NCI-H226 (cell line): ENCODE data around the gene BAHD1.

ENCODE experiments used
- DNase-seq: peaks from one replicate; pipeline ENCODE4 v3.0.0-alpha.2; 2015

BAHD1 gene

DNA sequence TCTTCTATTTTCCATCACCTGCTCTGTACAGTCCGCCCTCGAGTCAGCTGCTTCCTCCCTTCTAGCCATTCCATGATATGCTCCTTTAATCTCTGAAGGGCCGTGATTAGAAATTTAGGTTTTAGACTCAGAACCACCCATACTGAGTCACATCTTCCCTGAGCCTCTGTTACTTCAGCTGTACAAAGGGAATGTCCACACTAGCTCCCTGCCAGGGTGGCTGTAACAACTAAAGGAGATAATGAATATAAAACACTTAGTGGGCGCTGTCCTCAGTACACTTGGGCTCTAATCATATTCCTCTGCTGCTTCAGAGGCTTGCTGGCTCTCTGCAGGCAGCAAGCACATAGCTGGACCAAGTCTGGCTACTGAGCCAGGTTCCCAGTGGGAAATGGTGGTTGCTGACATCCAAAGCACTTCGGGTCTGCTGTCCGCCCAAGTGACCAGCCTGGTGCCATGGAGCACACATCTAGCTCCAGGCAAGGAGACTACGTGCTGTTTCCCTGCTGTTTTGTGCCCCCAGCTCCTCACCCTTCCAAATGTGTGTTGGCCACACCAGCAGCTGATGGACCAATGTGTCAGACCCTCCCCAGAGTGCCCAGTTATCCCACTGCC lies 29.1 kb downstream of the BAHD1 start:
- DNase-seq, result no peak

DNA sequence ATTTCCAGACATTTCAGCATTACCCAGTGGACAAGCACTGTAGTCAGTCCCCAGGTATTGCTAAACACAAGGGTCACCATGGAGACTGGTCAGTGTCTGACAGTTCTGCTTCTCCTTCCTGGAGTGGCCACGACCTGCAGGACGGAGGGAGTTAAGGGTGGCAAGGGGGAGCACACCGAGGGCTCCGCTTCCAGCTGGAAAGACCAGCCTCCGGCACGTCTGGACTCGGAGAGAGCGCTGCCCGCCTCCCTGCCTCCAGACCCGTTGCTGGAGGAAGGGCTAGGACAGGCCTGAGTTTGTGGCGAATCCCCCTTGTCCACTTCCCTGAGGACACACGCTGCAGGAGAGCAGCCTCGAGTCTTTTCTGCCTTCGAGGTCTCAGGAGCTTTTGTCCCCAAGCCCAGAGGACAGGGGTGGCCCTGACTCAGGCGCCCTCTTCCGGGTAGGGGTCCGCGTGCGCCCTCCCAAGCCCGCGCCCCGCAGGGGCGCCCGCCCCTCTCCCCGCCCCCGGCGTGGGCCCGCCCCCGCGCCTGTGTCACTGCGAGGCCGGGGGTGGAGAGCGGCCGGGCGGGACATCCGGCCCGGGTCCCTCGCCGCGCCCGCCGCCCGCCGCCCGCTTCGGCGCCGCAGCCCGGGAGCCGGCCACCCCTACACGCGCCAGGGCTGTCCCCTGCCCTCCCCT lies 29.8 kb downstream of the BAHD1 start, which contains the start of gene CHST14:
Gene CHST14 (plus strand): TSS at position 562 of the 682 bp plus-strand sequence. CDS start 230 bp downstream, outside the sequence.
- DNase-seq, result no peak

DNA sequence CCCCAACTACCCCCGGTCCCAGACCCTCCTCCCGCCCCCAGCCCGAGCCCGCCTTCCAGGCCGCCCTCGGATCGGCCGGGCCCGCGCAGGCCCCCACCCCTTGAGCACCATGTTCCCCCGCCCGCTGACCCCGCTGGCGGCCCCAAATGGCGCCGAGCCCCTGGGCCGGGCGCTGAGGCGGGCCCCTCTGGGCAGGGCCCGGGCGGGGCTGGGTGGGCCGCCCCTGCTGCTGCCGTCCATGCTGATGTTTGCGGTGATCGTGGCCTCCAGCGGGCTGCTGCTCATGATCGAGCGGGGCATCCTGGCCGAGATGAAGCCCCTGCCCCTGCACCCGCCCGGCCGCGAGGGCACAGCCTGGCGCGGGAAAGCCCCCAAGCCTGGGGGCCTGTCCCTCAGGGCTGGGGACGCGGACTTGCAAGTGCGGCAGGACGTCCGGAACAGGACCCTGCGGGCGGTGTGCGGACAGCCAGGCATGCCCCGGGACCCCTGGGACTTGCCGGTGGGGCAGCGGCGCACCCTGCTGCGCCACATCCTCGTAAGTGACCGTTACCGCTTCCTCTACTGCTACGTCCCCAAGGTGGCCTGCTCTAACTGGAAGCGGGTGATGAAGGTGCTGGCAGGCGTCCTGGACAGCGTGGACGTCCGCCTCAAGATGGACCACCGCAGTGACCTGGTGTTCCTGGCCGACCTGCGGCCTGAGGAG lies 30.5 kb downstream of the BAHD1 start:
- no peak for DNase-seq

DNA sequence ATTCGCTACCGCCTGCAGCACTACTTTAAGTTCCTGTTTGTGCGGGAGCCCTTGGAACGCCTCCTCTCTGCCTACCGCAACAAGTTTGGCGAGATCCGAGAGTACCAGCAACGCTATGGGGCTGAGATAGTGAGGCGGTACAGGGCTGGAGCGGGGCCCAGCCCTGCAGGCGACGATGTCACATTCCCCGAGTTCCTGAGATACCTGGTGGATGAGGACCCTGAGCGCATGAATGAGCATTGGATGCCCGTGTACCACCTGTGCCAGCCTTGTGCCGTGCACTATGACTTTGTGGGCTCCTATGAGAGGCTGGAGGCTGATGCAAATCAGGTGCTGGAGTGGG lies 31.0 kb downstream of the BAHD1 start:
- no peak for DNase-seq

DNA sequence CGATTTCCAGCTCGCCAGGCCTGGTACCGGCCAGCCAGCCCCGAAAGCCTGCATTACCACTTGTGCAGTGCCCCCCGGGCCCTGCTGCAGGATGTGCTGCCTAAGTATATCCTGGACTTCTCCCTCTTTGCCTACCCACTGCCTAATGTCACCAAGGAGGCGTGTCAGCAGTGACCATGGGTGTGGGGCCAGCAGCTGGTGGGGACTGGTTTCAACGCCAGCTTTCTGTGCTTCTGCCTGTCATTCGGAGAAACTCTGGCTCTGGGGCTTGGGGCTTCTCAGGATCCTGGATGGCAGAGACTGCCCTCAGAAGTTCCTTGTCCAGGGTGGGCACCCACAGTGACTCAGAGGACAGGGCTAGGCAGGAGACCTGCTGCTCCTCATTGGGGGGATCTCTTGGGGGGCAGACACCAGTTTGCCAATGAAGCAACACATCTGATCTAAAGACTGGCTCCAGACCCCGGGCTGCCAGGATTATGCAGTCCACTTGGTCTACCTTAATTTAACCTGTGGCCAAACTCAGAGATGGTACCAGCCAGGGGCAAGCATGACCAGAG lies 31.5 kb downstream of the BAHD1 start:
- no peak for DNase-seq

DNA sequence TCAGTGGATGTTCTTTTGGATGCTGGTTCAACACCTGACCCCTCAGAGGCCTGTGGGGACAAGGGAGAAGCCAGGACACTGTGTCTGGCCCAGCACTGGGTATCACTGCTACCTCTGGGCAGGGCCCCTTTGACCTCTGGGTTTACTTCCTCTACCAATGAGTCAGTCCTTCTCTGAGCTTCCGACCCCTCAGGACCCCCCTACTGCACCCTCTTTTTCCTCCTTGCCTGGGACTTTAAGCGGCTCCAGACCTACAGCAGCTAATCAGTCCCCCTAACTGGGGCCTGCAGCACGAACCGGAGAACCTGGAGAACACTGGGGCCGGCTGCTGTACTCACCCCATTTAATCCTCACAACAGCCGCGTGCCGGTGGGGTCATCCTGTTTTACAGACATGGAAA lies 33.8 kb downstream of the BAHD1 start:
- no peak for DNase-seq

DNA sequence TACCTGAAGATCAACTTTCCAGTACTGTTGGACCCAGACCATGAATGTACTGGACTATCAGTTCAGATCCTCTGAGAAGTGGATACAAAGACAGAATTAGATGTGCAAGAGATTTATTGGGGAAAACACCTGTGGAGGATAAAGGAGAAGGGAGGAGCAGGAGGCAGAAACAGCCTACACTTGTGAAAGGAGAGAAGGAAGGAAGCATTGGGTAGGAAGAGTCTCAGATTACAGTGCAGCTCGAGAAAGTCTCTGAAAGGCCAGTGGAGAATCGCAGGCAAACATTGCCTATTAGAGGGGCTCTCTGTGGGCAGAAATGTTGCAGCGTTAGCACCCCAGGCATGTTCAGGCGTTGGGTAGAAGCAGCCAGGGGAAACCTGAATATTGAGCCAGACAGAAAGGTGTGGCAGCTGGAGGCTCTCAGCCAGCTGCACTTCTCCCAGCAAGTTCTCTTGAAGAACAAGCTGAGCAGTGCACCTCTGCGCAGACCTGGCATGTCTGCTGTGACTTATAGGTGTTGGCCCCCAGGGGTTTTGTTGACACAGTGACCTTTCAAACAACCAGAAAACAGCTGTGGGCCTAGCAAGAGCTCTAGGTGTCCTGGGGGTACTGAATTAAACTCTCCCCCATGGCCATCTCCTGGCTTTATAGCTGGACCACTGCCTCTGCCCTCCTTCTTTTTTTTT lies 37.0 kb downstream of the BAHD1 start:
- DNase-seq, result no peak

DNA sequence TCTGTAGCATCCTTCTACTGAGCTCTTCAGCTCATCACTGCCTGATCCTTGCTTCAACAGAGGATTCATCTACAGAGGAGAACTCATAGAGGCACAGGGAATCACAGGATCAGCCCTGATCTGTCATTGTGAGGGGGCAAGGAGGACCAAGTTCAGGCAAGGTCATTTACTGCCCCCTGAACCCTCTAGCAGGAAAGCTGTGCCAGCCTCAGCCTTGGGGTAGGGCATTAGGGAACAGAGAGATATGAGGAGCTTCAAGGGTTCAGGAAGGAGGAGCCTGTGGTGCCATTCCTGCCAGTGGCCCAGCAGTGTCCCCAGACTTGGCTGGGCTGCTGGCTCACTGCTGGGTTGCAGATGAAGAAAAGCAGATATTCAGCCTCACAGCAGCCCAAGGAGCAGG lies 38.3 kb downstream of the BAHD1 start:
- DNase-seq, result no peak

DNA sequence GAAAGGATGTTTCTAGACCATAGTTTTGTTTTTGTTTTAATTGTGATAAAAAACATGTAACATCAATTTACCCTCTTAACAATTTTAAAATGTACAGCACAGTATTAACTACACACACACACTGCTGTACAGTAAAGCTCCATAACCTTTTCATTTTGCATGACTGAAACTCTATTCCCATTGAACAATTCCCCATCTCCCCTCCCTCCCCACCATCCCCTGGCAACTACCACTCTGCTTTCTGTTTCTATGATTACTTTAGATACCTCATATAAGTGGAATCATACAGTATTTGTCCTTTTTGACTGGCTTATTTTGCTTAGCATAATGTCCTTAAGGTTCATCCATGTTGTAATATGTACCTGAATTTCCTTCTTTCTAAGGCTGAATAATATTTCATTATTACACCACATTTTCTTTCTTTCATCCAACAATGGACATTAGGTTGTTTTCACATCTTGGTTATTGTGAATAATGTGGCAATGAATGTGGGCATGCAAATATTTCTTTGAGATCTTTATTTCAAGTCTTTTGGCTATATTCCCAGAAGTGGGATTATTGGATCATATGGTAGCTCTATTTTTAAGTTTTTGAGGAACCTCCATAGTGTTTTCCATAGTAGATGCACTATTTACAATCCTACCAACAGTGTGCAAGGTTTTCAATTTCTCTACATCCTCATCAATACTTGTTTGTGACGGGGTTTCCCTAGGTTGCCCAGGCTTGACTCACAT lies 40.8 kb downstream of the BAHD1 start:
- DNase-seq, result no peak

DNA sequence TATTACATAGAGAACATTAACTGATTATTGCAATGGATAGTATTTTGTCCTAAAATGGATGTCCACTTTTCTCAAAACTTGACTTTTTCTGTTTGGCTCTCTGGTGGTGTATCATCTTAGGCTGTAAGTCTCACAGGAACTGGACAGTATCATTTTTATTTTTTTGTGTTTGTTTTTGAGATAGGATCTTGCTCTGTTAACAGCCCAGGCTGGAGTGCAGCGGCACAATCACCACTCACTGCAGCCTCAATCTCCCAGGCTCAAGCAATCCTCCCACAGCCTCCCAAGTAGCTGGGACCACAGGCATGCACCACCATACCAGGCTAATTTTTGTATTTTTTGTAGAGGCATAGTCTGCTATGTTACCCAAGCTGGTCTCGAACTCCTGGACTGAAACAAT lies 43.2 kb downstream of the BAHD1 start:
- DNase-seq, result no peak

DNA sequence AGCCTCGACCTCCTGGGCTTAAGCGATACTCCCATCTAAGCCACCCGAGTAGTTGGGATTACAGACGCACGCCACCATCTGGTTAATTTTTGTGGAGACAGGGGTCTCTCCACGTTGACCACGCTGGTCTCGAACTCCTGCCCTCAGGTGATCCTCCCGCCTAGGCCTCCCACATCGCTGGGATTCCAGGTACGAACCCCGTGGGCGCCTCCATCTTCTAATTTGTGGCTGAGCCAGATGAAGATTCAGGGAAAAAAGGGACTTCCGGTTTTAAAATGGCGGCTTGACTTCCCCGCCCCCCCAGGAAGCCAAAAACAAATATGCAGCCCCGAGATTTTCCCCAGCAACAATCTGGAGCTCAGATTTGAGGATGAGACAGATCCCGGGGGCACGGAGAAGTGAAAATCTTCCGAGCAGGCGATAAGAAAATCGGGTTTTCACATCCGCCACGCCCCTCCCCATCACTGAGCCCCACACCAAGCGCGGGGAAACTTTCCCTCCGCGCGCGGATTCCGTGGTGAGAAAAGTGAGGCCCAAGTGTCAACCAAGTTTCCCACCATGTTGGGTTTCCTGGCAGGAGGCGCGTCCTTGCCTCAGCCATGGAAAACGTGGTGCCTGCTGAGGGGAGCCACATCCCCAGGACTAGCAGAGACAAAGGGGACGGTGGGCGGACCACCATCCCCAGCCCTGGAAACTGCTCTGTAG lies 45.5 kb downstream of the BAHD1 start:
- DNase-seq, result no peak

DNA sequence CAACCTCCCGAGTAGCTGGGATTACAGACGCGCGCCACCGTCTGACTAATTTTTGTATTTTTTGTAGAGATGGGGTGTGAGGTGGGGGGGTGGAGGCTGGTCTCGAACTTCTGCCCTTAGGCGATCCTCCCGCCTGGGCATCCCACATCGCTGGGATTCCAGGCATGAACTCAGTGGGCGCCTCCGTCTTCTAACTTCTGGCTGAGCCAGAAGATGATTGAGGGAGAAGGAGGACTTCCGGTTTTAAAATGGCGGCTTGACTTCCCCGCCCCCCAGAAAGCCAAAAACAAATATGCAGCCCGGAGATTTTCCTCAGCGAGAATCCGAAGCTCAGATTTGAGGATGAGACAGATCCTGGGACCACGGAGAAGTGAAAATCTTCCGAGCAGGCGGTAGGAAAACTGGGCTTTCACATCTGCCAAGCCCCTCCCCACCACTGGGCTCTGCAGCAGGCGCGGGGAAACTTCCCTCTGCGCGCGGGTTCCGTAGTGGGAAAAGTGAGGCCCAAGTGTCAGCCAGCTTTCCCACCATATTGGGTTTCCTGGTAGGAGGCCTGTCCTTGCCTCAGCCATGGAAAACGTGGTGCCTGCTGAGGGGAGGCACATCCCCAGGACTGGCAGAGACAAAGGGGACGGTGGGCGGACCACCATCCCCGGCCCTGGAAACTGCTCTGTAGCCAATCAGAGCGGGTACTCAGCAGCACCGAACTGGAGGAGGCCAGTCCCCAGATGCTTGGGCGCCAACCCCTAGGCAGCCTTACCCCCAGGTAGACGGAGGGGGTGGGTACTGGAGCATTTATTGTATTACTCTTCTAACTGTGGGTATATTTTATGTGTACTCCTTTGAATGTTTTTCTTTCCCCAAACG lies 47.3 kb downstream of the BAHD1 start:
- no peak for DNase-seq

DNA sequence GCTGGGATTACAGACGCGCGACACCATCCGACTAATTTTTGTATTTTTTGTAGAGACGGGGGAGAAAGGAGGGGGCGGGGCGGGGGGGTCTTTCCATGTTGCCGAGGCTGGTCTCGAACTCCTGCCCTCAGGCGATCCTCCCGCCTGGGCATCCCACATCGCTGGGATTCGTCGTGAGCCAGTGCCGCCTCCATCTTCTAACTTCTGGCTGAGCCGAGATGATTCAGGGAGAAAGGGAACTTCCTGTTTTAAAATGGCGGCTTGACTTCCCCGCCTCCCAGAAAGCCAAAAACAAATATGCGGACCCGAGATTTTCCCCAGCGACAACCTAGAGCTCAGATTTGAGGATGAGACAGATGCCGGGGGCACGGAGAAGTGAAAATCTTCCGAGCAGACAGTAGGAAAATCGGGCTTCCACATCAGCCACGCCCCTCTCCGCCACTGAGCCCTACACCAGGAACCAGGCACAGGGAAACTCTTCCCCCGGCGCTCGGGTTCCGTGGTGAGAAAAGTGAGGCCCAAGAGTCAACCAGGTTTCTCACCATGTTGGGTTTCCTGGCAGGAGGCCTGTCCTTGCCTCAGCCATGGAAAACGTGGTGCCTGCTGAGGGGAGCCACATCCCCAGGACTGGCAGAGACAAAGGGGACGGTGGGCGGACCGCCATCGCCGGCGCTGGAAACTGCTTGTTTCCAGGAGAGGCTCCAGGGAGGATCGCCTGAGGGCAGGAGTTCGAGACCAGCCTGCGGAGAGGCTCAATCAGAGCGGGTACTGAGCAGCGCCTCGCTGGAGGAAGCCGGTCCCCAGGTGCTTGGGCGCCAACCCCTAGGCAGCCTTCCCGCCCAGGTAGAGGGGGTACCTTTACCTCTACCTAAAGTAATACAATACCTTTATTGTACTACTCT lies 48.8 kb downstream of the BAHD1 start:
- no peak for DNase-seq

DNA sequence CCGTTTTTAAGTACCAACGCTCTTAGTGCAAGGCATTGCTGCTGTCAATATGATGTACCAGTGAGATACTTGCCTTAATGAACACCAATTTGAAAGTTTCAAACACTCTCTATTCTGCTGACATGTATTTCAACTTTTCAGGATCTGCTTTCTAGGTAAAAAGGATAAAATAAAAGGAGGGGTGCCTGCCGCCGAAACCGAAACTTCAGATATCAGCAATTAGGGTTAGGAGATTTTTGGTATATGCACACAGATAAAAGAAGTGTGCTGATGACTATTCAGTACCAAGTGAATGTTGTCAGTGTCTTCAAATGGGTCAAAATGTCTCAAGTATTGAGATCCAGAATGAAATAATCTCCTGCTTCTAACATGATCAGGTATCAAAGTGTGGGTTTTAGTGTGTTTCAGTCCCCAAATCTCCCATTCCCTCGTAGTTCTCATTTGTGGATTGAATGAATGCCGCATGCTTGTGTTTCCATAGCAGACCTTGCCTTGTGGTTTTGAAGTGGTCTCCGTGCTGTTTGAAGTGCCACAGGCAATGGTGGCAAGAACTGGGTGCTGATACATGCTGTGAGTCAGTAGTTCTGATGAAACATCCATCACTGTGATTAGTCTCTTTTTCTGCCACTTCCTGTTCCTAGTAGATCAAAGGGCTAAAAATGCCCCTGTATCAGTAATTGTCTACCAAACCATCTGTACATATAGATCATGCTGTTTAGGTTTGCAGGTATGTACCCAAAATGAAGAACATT lies 52.5 kb downstream of the BAHD1 start:
- no peak for DNase-seq

DNA sequence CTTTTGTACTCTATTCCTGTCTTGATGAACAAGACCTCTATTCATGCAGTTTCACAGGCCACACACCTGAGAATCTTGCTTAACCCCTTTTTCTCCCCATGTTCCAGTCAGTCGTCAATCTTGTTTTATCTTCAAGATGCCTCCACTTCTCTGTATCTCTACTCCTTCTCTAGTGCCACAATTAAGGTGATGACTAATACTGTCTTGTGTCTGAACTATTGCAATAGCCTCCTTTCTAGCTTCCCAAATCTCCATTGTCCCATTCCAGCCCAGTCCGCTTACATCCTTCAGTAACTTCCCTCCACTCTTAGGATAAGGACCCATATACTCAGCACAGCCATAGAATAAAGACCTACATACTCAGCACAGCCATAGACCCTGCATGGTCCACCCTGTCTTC lies 54.8 kb downstream of the BAHD1 start:
- DNase-seq, result no peak

DNA sequence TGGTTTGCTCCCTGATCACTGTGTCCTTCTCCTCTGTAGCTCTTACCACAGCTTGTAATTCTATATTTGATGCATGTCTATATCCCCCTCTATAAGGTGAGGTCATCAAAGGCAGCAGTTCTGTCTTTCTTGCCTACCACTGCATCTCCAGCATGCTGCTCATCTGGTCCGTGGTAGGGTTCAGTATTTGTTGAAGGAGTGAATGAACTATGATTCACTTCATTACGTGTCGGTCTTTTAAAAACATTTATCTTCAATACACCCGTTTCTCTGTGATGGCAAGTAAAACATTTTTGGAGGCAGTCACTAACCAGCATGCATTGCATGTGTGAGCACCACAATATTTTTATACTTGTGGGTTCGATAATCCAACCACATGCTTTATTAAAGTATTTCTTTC lies 57.7 kb downstream of the BAHD1 start:
- DNase-seq, result peak; percentile 9

DNA sequence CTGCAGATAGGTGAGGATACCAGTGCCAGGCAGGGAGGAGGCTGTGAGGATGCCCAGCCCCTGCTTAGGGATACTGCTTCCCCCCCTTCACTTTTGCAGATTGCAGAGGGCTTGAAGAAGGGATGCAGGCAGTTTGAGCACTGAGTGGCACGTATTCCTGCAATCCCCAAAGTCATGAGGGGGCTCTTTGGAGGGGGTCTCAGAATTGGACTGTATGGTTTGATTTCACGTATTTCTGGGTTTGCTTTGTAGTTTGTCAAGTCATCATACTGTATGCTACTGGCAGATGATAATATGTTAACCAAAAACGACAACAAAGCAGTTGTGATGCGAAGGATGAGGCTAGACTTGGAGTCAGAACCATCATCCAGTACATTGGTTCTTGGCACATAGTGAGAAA lies 58.1 kb downstream of the BAHD1 start:
- no peak for DNase-seq

DNA sequence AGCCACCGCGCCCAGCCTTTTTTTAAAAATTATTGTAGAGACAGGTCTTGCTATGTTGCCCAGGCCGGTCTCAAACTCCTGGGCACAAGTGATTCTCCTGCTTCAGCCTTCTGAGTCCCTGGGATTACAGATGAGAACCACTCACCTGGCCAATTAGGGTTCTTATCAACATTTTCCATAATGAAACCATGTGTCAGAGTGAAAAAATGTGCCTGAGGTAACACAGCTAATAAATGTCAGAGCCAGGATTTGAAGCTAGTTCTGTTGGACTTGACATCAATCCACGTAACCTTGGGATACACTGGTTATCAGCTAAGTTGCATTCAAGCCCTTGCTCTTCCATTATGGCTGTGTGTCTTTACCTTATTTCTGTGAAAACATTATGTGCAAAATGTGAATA lies 59.2 kb downstream of the BAHD1 start:
- DNase-seq, result peak; percentile 7
